NCI-H187 treated with DMSO at 0.1 percent for 48 hours (cell line): Measurements from ENCODE around the gene FANCC.
A peak's percentile ranks its signal among the peaks of the same experiment; 100 is the strongest.

Source experiments
- DNase-seq: peaks from one replicate; lab custom pipeline; 2025; lab: John Stamatoyannopoulos, UW

FANCC gene

GRCh38 chr9:95143591-95144561 is 173.6 kb downstream of the FANCC start:
- no peak for DNase-seq

- DNase-seq, result no peak
Observed at GRCh38 chr9:95142728-95143127, 174.8 kb downstream of the FANCC start.

- DNase-seq, result no peak
Observed at GRCh38 chr9:95142315-95142714, 175.2 kb downstream of the FANCC start.

GRCh38 chr9:95140821-95141220 is 176.7 kb downstream of the FANCC start:
- DNase-seq, result no peak

- DNase-seq, result no peak
Observed at GRCh38 chr9:95139126-95139525, 178.4 kb downstream of the FANCC start.

- peak; percentile 46 for DNase-seq
Observed at GRCh38 chr9:95138474-95138873, 179.0 kb downstream of the FANCC start.

- no peak for DNase-seq
Observed at GRCh38 chr9:95137587-95138145, 179.8 kb downstream of the FANCC start.

- no peak for DNase-seq
Observed at GRCh38 chr9:95135756-95136155, 181.8 kb downstream of the FANCC start.

- no peak for DNase-seq
Observed at GRCh38 chr9:95134457-95134881, 183.0 kb downstream of the FANCC start.

- DNase-seq, result no peak
Observed at GRCh38 chr9:95133325-95133705, 184.2 kb downstream of the FANCC start.

- no peak for DNase-seq
Observed at GRCh38 chr9:95132366-95133324, 184.9 kb downstream of the FANCC start.

- no peak for DNase-seq
Observed at GRCh38 chr9:95131023-95131943, 186.2 kb downstream of the FANCC start.

- DNase-seq, result no peak
Observed at GRCh38 chr9:95130484-95130883, 187.0 kb downstream of the FANCC start.

- no peak for DNase-seq
Observed at GRCh38 chr9:95129476-95130291, 187.8 kb downstream of the FANCC start.

GRCh38 chr9:95128177-95128524 is 189.4 kb downstream of the FANCC start:
- DNase-seq, result no peak

GRCh38 chr9:95127249-95128176 is 190.0 kb downstream of the FANCC start:
- DNase-seq, result no peak

- no peak for DNase-seq
Observed at GRCh38 chr9:95126739-95127138, 190.8 kb downstream of the FANCC start.

GRCh38 chr9:95125652-95126051 is 191.9 kb downstream of the FANCC start:
- DNase-seq, result no peak
